MCF 10A (cell line): ENCODE results near the gene RNF227. TPM values are rescaled to one million over a fixed set of nuclear protein-coding genes. Genes with fewer than 3 reads are reported as not detected.
A peak's percentile ranks its signal among the peaks of the same experiment; 100 is the strongest.

Experiments used
- BruUV-seq: library from RNA; stranded (reverse); fragments of 400-500 nt; replicated peaks from 2 replicates; lab custom pipeline; 2021; lab: Mats Ljungman, UMichigan
- CTCF ChIA-PET: fragments of 300-600 bp; sonication (Branson Sonifier 250); formaldehyde crosslinking; extraction: SDS; loops from one replicate; lab custom pipeline; 2021; ENCODE audit warnings: antibody characterized with exemption, inconsistent platforms; lab: Yijun Ruan, JAX
- POLR2A ChIA-PET: fragments of 300-600, 350-650 bp; sonication (Branson Sonifier 250); formaldehyde crosslinking; extraction: SDS; loops from one replicate; lab custom pipeline; 2020; ENCODE audit warnings: antibody characterized with exemption, inconsistent platforms; lab: Yijun Ruan, JAX
- DNase-seq: peaks from one replicate; pipeline ENCODE4 v3.0.0-alpha.2; 2018; ENCODE audit not compliant: unreplicated experiment
- H3K27ac Mint-ChIP-seq: one replicate; pipeline ENCODE4 v1.8.0; 2022; ENCODE audit warnings: mild to moderate bottlenecking, low read depth, mixed read lengths; ENCODE audit not compliant: unreplicated experiment
- H3K27me3 Mint-ChIP-seq: one replicate; pipeline ENCODE4 v1.8.0; 2022; ENCODE audit warnings: mixed read lengths; ENCODE audit not compliant: insufficient read depth, unreplicated experiment
- H3K36me3 Mint-ChIP-seq: one replicate; pipeline ENCODE4 v1.8.0; 2022; ENCODE audit warnings: mild to moderate bottlenecking, moderate library complexity, mixed read lengths; ENCODE audit not compliant: insufficient read depth, unreplicated experiment
- H3K4me1 Mint-ChIP-seq: one replicate; pipeline ENCODE4 v1.8.0; 2022; ENCODE audit warnings: mixed read lengths; ENCODE audit not compliant: insufficient read depth, unreplicated experiment
- H3K4me3 Mint-ChIP-seq: one replicate; pipeline ENCODE4 v1.8.0; 2022; ENCODE audit warnings: mild to moderate bottlenecking, moderate library complexity, mixed read lengths; ENCODE audit not compliant: unreplicated experiment
- H3K9me3 Mint-ChIP-seq: one replicate; pipeline ENCODE4 v1.8.0; 2022; ENCODE audit warnings: mixed read lengths; ENCODE audit not compliant: unreplicated experiment
- CTCF ChIP-seq: fragments of 200-600 bp; IDR thresholded peaks from one replicate; pipeline ENCODE4 v1.8.0; 2022; ENCODE audit warnings: antibody characterized with exemption, mild to moderate bottlenecking; ENCODE audit not compliant: unreplicated experiment
- intact Hi-C: fragments of 100-400 bp; cut with micrococcal nuclease; formaldehyde crosslinking; loops from 2 replicates; pipeline ENCODE4 v1.14.1; 2022
- total RNA-seq: library from RNA; stranded (reverse); gene quantifications from 2 replicates; pipeline ENCODE4 v1.2.3, GENCODE V29; 2022

Gene RNF227
- total RNA-seq, 1 experiment from 2014 or later, result 7.4 TPM

GRCh38 chr17:7884581-7885366, 31.3 kb downstream of the RNF227 start:
- no peaks in the 10 kb centered on the region for H3K27me3 Mint-ChIP-seq
- H3K4me3 Mint-ChIP-seq, result no peak overlapping the region
- TF ChIP-seq CTCF, result no peak
- H3K9me3 Mint-ChIP-seq, result no peaks in the 10 kb centered on the region
- intact Hi-C loops, result no loop called here
- BruUV-seq, result no TSS peak
- POLR2A ChIA-PET, result interaction anchor here (0.5 to 2.5 kb wide), 5 partner anchors 8 to 48 kb away, joined by 3 to 23 read pairs (median 4); partner anchors contain the start of genes CYB5D1 and NAA38
- H3K36me3 Mint-ChIP-seq, result peaks cover 8% of the 10 kb centered on the region
- H3K4me1 Mint-ChIP-seq, result no peaks in the 10 kb centered on the region
- CTCF ChIA-PET, result no interaction called here
- no peak for DNase-seq
- H3K27ac Mint-ChIP-seq, result peak overlapping the region; percentile 46

DNA sequence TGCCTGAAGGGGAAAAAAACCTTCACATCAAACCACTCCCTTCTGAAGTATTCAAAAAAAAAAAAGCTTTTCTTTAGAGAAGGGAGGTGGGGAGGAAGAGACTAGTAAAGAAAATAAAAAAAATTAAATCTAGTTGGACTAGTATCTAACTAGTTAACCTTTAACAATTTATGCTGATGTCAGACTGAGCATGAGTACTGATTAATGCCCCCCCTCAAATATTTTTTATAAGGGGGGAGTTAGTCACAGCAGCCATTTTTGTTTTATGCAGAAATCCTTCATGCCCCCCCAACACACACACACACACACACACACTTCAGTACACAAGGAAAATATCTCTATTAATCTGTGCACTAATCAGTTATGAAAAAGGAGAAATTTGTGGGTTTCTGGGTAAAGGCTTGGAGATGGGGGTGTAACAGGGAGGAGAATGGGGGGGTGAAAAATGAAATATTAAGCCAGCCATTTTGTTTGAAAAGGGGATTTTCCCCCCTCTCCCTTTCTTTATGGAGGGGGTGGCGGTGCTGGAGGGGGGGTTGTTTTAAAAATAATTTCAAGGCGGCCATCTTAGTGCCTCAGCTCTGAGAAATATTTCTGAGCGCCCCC, 32.2 kb downstream of the RNF227 start:
- peak overlapping the region; percentile 46 for H3K27ac Mint-ChIP-seq
- no peaks in the 10 kb centered on the region for H3K36me3 Mint-ChIP-seq

DNA sequence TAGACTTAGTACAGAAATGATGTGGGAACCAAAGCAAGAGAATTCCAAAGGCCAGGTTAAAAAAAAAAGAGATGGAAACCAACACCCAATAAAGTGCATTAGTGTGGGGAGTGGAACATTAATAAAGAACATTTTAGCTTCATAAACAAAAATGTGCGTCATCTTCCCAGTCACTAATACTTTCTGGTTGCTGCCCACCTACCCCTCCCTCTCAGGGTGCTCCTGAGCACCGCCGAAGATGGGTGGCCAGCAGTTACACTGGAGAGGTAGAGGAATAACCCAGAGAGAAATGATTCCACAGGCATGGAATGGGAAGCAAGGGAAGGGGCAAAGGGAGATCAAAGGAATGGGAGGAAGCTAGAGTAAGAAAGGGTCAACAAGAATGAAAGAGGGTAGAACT, 33.5 kb downstream of the RNF227 start:
- H3K36me3 Mint-ChIP-seq, result no peaks in the 10 kb centered on the region
- no peaks in the 10 kb centered on the region for H3K4me1 Mint-ChIP-seq
- POLR2A ChIA-PET, result interaction anchor here (0.6 to 2.5 kb wide), 7 partner anchors 8 to 410 kb away, joined by 3 to 23 read pairs (median 8); partner anchors contain the start of gene NAA38
- BruUV-seq, result no TSS peak
- H3K27me3 Mint-ChIP-seq, result no peaks in the 10 kb centered on the region
- H3K27ac Mint-ChIP-seq, result no peak overlapping the region
- H3K9me3 Mint-ChIP-seq, result no peaks in the 10 kb centered on the region
- CTCF ChIA-PET, result interaction anchor here (0.6 to 1.5 kb wide), 6 partner anchors 9 to 105 kb away, joined by 3 to 8 read pairs (median 3); no protein-coding TSS in a partner anchor
- no peak for TF ChIP-seq CTCF
- H3K4me3 Mint-ChIP-seq, result no peak overlapping the region
- intact Hi-C loops, result no loop called here
- no peak for DNase-seq

More for the DNA sequence above, 32.2 kb downstream of the RNF227 start:
- Mint-ChIP-seq H3K4me3 (no peak overlapping the region), H3K27me3 (no peaks in the 10 kb centered on the region), H3K4me1 (no peaks in the 10 kb centered on the region), H3K9me3 (no peaks in the 10 kb centered on the region)
- ChIA-PET POLR2A (interaction anchor here (0.6 to 2.5 kb wide), 11 partner anchors 9 to 848 kb away, joined by 3 to 23 read pairs (median 5); partner anchors contain the start of genes CNTROB, NAA38 and SLC16A13), CTCF (interaction anchor here (0.6 to 1.5 kb wide), 2 partner anchors 10 to 143 kb away, joined by 3 read pairs; no protein-coding TSS in a partner anchor)
- no peak for TF ChIP-seq CTCF
- intact Hi-C loops, result no loop called here
- no peak for DNase-seq
- BruUV-seq, result no TSS peak

- no TSS peak for BruUV-seq
- intact Hi-C loops, result no loop called here
- H3K4me1 Mint-ChIP-seq, result no peaks in the 10 kb centered on the region
- H3K9me3 Mint-ChIP-seq, result no peaks in the 10 kb centered on the region
- POLR2A ChIA-PET, result interaction anchor here (1.2 to 2.5 kb wide), 4 partner anchors 14 to 50 kb away, joined by 7 to 23 read pairs (median 8); partner anchors contain the start of gene NAA38
- no peak for TF ChIP-seq CTCF
- CTCF ChIA-PET, result interaction anchor here (1.2 kb wide), 1 partner anchor 19 kb away, joined by 8 read pairs; no protein-coding TSS in a partner anchor
- no peaks in the 10 kb centered on the region for H3K36me3 Mint-ChIP-seq
- no peak overlapping the region for H3K27ac Mint-ChIP-seq
- H3K4me3 Mint-ChIP-seq, result no peak overlapping the region
- DNase-seq, result no peak
- H3K27me3 Mint-ChIP-seq, result no peaks in the 10 kb centered on the region
Measured at GRCh38 chr17:7882068-7882467, 34.0 kb downstream of the RNF227 start.
